LNCaP clone FGC (cell line): Measurements from ENCODE around the gene CACNA1D.

Experiments used
- DNase-seq: peaks from one replicate; pipeline ENCODE4 v3.0.0-alpha.2; 2011; ENCODE audit warnings: low read depth
- H3K4me3 ChIP-seq: 2 replicates; pipeline ENCODE4 v1.5.1; 2011; ENCODE audit warnings: mild to moderate bottlenecking, low read depth, low read length, control low read depth
- CTCF ChIP-seq: IDR thresholded peaks from 2 replicates; pipeline ENCODE4 v1.5.1; 2012; ENCODE audit warnings: mild to moderate bottlenecking; ENCODE audit not compliant: control insufficient read depth, insufficient read depth; ENCODE audit errors: extremely low read depth

CACNA1D gene

GRCh38 chr3:53665608-53666425 is 171.4 kb downstream of the CACNA1D start:
- no peak overlapping the region for H3K4me3 ChIP-seq
- TF ChIP-seq CTCF = no peak
- no peak for DNase-seq

- TF ChIP-seq CTCF = peak; percentile 49
- H3K4me3 ChIP-seq = no peak overlapping the region
- DNase-seq = no peak
Measured at GRCh38 chr3:53668872-53669271, 174.5 kb downstream of the CACNA1D start.

GRCh38 chr3:53670721-53671120 is 176.3 kb downstream of the CACNA1D start:
- no peak for DNase-seq
- no peak for TF ChIP-seq CTCF
- no peak overlapping the region for H3K4me3 ChIP-seq

GRCh38 chr3:53671192-53671960 is 177.0 kb downstream of the CACNA1D start:
- no peak for DNase-seq
- no peak for TF ChIP-seq CTCF

GRCh38 chr3:53671961-53672299 is 177.5 kb downstream of the CACNA1D start:
- no peak for TF ChIP-seq CTCF
- no peak overlapping the region for H3K4me3 ChIP-seq
- DNase-seq = no peak

More at GRCh38 chr3:53671192-53671960, 177.0 kb downstream of the CACNA1D start:
- H3K4me3 ChIP-seq = no peak overlapping the region

- no peak overlapping the region for H3K4me3 ChIP-seq
- no peak for DNase-seq
- TF ChIP-seq CTCF = no peak
Measured at GRCh38 chr3:53672981-53673380, 178.6 kb downstream of the CACNA1D start.
